OCI-LY3 (cell line): Measurements from ENCODE around the gene RPL34.

Experiments used
- CTCF ChIP-seq: fragments of 200-600, 300-600 bp; sonication (generic); IDR thresholded peaks from 2 replicates; pipeline ENCODE4 v1.5.1; 2014; ENCODE audit warnings: antibody characterized with exemption, low read length, low read depth
- EZH2phosphoT487 ChIP-seq: fragments of 200-600 bp; shearing (Covaris generic); IDR thresholded peaks from 2 replicates; pipeline ENCODE4 v1.6.1; 2018; ENCODE audit warnings: antibody characterized with exemption, mixed run types, low read depth

GRCh38 chr4:108620101-108620932 is at the start of gene RPL34:
- no peak for TF ChIP-seq CTCF
- TF ChIP-seq EZH2phosphoT487: no peak
